GM18520 (cell line): Measurements from ENCODE around the gene TLCD2.
"Not testable (repeated sequence)": the region's sequence is repeated elsewhere in the genome, so short reads cannot be mapped to it uniquely, and the experiment has no call there.

Source experiments
- ATAC-seq: cut with Tn5 transposase; IDR thresholded peaks from one replicate; pipeline ENCODE4 v1.9.1; 2021; ENCODE audit not compliant: unreplicated experiment

The TLCD2 gene

GRCh38 chr17:1718362-1719165 is 8.4 kb upstream of the TLCD2 start:
- no peak for ATAC-seq

GRCh38 chr17:1716912-1717695 is 6.9 kb upstream of the TLCD2 start:
- ATAC-seq, result peak; percentile 31

GRCh38 chr17:1716076-1716911 is 6.1 kb upstream of the TLCD2 start:
- ATAC-seq, result peak; percentile 65

- no peak for ATAC-seq
Observed at GRCh38 chr17:1715803-1716075, 5.6 kb upstream of the TLCD2 start.

GRCh38 chr17:1714980-1715802 is 5.0 kb upstream of the TLCD2 start:
- ATAC-seq, result no peak

GRCh38 chr17:1714427-1714979 is 4.3 kb upstream of the TLCD2 start:
- ATAC-seq, result no peak

- ATAC-seq, result no peak
Observed at GRCh38 chr17:1713878-1714426, 3.8 kb upstream of the TLCD2 start.

- no peak for ATAC-seq
Observed at GRCh38 chr17:1713160-1713877, 3.1 kb upstream of the TLCD2 start.

GRCh38 chr17:1712271-1712670 is 2.1 kb upstream of the TLCD2 start:
- no peak for ATAC-seq

- no peak for ATAC-seq
Observed at GRCh38 chr17:1711804-1712203, 1.6 kb upstream of the TLCD2 start.

GRCh38 chr17:1710807-1711553 is 803 bp upstream of the TLCD2 start:
- ATAC-seq, result no peak

GRCh38 chr17:1709403-1709951 is 700 bp downstream of the TLCD2 start:
- no peak for ATAC-seq

- ATAC-seq, result not testable (repeated sequence)
Observed at GRCh38 chr17:1708791-1709346, 1.3 kb downstream of the TLCD2 start.

GRCh38 chr17:1707107-1707506 is 3.1 kb downstream of the TLCD2 start:
- no peak for ATAC-seq

GRCh38 chr17:1705004-1705403 is 5.2 kb downstream of the TLCD2 start:
- no peak for ATAC-seq

- no peak for ATAC-seq
Observed at GRCh38 chr17:1703063-1703462, 7.1 kb downstream of the TLCD2 start.

- not testable (repeated sequence) for ATAC-seq
Observed at GRCh38 chr17:1699891-1700290, 10.3 kb downstream of the TLCD2 start.

- ATAC-seq, result no peak
Observed at GRCh38 chr17:1697681-1698080, 12.5 kb downstream of the TLCD2 start.
